SK-N-SH (cell line): ENCODE data around the gene SLC25A26. TPM values are rescaled to one million over a fixed set of nuclear protein-coding genes. Genes with fewer than 3 reads are reported as not detected.

Source experiments
- CTCF ChIA-PET: fragments of 300-600, 350-600 bp; formaldehyde crosslinking; extraction: SDS; loops from one replicate; lab custom pipeline; 2021; lab: Yijun Ruan, JAX
- POLR2A ChIA-PET: fragments of 350-600 bp; sonication (Branson Sonifier 250); formaldehyde crosslinking; extraction: SDS; loops from one replicate; lab custom pipeline; 2020; ENCODE audit warnings: antibody characterized with exemption, inconsistent platforms; lab: Yijun Ruan, JAX
- DNase-seq: peaks from one replicate; pipeline ENCODE4 v3.0.0; 2012
- H2AFZ ChIP-seq: fragments of 200-600 bp; sonication (generic); 2 replicates; pipeline ENCODE4 v1.8.1; 2016; ENCODE audit warnings: antibody characterized with exemption, mild to moderate bottlenecking, low read depth
- H3F3A ChIP-seq: fragments of 200-600 bp; sonication (generic); replicated peaks from 2 replicates; pipeline ENCODE3; 2016; ENCODE audit warnings: antibody characterized with exemption, mild to moderate bottlenecking; ENCODE audit not compliant: insufficient read depth
- H3K27ac ChIP-seq, 2 experiments: fragments of 200-500 bp in 1 of 2; fragments of 200-600 bp in 1 of 2; sonication (Bioruptor generic) in 1 of 2; sonication (generic), shearing (Covaris generic) in 1 of 2; 2 replicates each; pipeline versions ENCODE4 v1.5.1 to v1.6.1; 2014 to 2016; ENCODE audit warnings: low read depth in 2 of 2, inconsistent platforms in 1 of 2, low read length in 1 of 2, mild to moderate bottlenecking in 1 of 2, mixed read lengths in 1 of 2
- H3K27me3 ChIP-seq: fragments of 200-600 bp; sonication (generic), shearing (Covaris generic); 2 replicates; pipeline ENCODE4 v1.6.1; 2016; ENCODE audit warnings: mixed run types; ENCODE audit not compliant: insufficient read depth
- H3K36me3 ChIP-seq, 2 experiments: fragments of 200-500 bp in 1 of 2; fragments of 200-600 bp in 1 of 2; sonication (Bioruptor generic) in 1 of 2; sonication (generic) in 1 of 2; replicated peaks in 1 of 2; 2 replicates each; pipeline versions ENCODE3 to v1.5.1; 2014 to 2016; ENCODE audit warnings: low read length in 1 of 2, mild to moderate bottlenecking in 1 of 2; ENCODE audit not compliant: insufficient read depth in 2 of 2, control insufficient read depth in 1 of 2
- H3K4me1 ChIP-seq, 2 experiments: fragments of 200-500 bp in 1 of 2; fragments of 200-600 bp in 1 of 2; sonication (Bioruptor generic) in 1 of 2; sonication (generic), shearing (Covaris generic) in 1 of 2; 2 replicates each; pipeline versions ENCODE4 v1.5.1 to v1.6.1; 2014 to 2016; ENCODE audit warnings: low read depth in 1 of 2, low read length in 1 of 2, mixed run types in 1 of 2; ENCODE audit not compliant: insufficient read depth in 2 of 2, control insufficient read depth in 1 of 2
- H3K4me2 ChIP-seq: fragments of 200-600 bp; sonication (generic), shearing (Covaris generic); 2 replicates; pipeline ENCODE4 v1.6.1; 2017; ENCODE audit warnings: mixed run types
- H3K4me3 ChIP-seq, 2 experiments: fragments of 200-500 bp in 1 of 2; fragments of 200-600 bp in 1 of 2; sonication (Bioruptor generic) in 1 of 2; sonication (generic), shearing (Covaris generic) in 1 of 2; 2 replicates each; pipeline versions ENCODE4 v1.5.1 to v1.8.1; 2014 to 2016; ENCODE audit warnings: low read depth in 2 of 2, inconsistent platforms in 1 of 2, low read length in 1 of 2, mild to moderate bottlenecking in 1 of 2, mixed read lengths in 1 of 2, moderate library complexity in 1 of 2
- H3K79me2 ChIP-seq: fragments of 200-600 bp; sonication (generic); 2 replicates; pipeline ENCODE4 v1.8.1; 2017; ENCODE audit warnings: mild to moderate bottlenecking; ENCODE audit not compliant: insufficient read depth
- H3K9ac ChIP-seq: fragments of 200-600 bp; sonication (generic); 2 replicates; pipeline ENCODE4 v1.6.1; 2017; ENCODE audit warnings: mixed run types
- H3K9me2 ChIP-seq: fragments of 200-600 bp; sonication (generic); 2 replicates; pipeline ENCODE4 v1.6.1; 2017; ENCODE audit warnings: mixed run types
- H3K9me3 ChIP-seq: fragments of 200-600 bp; sonication (generic); 2 replicates; pipeline ENCODE4 v1.6.1; 2017; ENCODE audit warnings: mixed run types, mild to moderate bottlenecking, moderate library complexity
- H4K20me1 ChIP-seq: fragments of 200-600 bp; sonication (generic); 2 replicates; pipeline ENCODE4 v1.6.1; 2017; ENCODE audit warnings: mild to moderate bottlenecking, mixed run types; ENCODE audit not compliant: insufficient read depth
- FOSL2 ChIP-seq: IDR thresholded peaks from 2 replicates; pipeline ENCODE4 v1.4.0; 2012; ENCODE audit warnings: low read depth, mild to moderate bottlenecking, moderate library complexity, borderline replicate concordance
- JUND ChIP-seq: IDR thresholded peaks from 2 replicates; pipeline ENCODE4 v1.4.0; 2012
- MEF2A ChIP-seq: IDR thresholded peaks from 2 replicates; pipeline ENCODE4 v1.4.0; 2012; ENCODE audit warnings: low read depth, borderline replicate concordance
- MXI1 ChIP-seq: IDR thresholded peaks from 2 replicates; pipeline ENCODE4 v1.6.1; 2012; ENCODE audit warnings: mild to moderate bottlenecking, low read depth, low read length, improper control_type of control experiment
- NRF1 ChIP-seq: IDR thresholded peaks from 2 replicates; pipeline ENCODE4 v1.6.1; 2012; ENCODE audit warnings: low read depth, mild to moderate bottlenecking, low read length
- RAD21 ChIP-seq: IDR thresholded peaks from 2 replicates; pipeline ENCODE4 v1.6.1; 2012; ENCODE audit warnings: mild to moderate bottlenecking, low read length
- RFX5 ChIP-seq: IDR thresholded peaks from 2 replicates; pipeline ENCODE4 v1.6.1; 2012; ENCODE audit warnings: mild to moderate bottlenecking, improper control_type of control experiment, low read length
- SIN3A ChIP-seq: IDR thresholded peaks from 2 replicates; pipeline ENCODE4 v1.6.1; 2012; ENCODE audit warnings: low read depth, mild to moderate bottlenecking, low read length, moderate library complexity, borderline replicate concordance
- TAF1 ChIP-seq: IDR thresholded peaks from 2 replicates; pipeline ENCODE4 v1.6.1; 2012; ENCODE audit warnings: low read depth, mild to moderate bottlenecking, low read length, moderate library complexity, borderline replicate concordance
- TCF12 ChIP-seq: IDR thresholded peaks from 2 replicates; pipeline ENCODE4 v1.4.0; 2012
- WGBS: methylation state at CpG from one replicate; pipeline ENCODE4 v1.1.6; 2017; ENCODE audit warnings: low lambda C conversion rate; 5-methylcytosine and 5-hydroxymethylcytosine counted together
- polyA plus RNA-seq, 3 experiments: library from polyadenylated mRNA; depleted of rRNA; stranded (reverse); fragments of >200 nt; gene quantifications; 2 replicates each; pipeline ENCODE4 v1.2.3, GENCODE V29; 2012
- TF ChIP-seq, protein P1 (sequence below): fragments of 150-350 bp; IDR thresholded peaks from 2 replicates; pipeline ENCODE4 v1.6.1; 2017; ENCODE audit warnings: antibody characterized with exemption, low read length, low read depth, borderline replicate concordance
- TF ChIP-seq, protein P2 (sequence below): IDR thresholded peaks from 2 replicates; pipeline ENCODE4 v1.6.1; 2012; ENCODE audit warnings: mild to moderate bottlenecking, low read depth, low read length, moderate library complexity
- TF ChIP-seq, protein P3 (sequence below): IDR thresholded peaks from 2 replicates; pipeline ENCODE4 v1.4.0; 2012; ENCODE audit warnings: low read depth

Gene SLC25A26
- polyA plus RNA-seq, 1 of the 3 experiments (the other 2 are of a cell fraction) = 31.8 TPM

DNA sequence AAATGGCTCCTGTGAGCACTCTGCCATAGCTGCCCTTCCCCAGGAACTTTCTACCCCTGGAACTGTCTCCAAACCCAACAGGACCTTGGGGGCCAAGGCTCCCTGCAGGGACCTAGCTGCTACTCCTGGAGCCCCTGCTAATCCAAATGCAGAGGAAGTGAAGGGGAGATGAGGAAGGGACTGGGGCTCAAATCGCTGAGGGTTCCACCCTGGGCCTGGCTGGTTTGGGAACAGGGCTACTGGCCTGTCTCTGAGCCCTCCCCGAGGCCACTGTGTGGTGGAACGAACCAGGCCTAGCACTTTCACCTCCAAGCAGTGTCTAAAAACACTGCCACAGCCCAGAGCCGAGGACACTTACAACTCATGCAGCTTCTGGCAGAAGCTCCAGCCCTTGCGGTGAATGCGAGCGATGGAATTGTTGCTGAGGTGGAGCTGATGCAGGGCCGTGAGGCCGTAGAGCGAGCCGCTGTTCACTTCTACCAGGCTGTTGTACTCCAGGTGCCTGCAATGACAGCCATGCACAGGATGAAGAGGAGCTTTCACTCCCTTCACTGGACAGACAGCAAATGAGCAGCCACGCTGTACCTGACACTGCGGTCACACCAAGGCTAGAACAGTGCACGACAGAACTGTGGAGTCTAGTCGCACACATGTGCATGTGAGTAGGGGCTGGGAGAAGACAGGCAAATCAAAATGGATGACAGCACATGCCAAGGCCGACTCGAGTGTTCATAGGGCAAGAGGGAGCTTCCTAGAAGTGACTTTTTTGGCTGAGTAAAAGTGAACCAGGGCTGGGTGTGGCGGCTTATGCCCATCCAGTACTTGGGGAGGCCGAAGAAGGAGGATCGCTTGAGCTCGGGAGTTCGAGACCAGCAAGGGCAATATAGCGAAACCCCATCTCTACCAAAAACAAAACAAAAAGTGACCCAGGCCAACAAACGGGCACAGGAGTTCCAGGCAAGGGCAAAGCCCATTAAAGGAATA, 189.3 kb downstream of the SLC25A26 start:
- TF ChIP-seq FOSL2 (no peak), MEF2A (no peak), TCF12 (no peak)
- POLR2A ChIA-PET = no interaction called here
- H3K9ac ChIP-seq = no peak overlapping the region

GRCh38 chr3:66410976-66411375, 190.2 kb downstream of the SLC25A26 start:
- 93% methylated on average over 7 of the region's 7 CpGs for WGBS
- no peak overlapping the region for H2AFZ ChIP-seq
- no peaks in the 10 kb centered on the region for H3F3A ChIP-seq
- no peaks in the 10 kb centered on the region for H3K9me3 ChIP-seq
- no peaks in the 10 kb centered on the region for H4K20me1 ChIP-seq
- no peak overlapping the region for H3K4me2 ChIP-seq
- H3K27ac ChIP-seq = no peak overlapping the region
- TF ChIP-seq TAF1 (no peak), JUND (no peak), MXI1 (no peak)
- TF ChIP-seq, protein P1, sequence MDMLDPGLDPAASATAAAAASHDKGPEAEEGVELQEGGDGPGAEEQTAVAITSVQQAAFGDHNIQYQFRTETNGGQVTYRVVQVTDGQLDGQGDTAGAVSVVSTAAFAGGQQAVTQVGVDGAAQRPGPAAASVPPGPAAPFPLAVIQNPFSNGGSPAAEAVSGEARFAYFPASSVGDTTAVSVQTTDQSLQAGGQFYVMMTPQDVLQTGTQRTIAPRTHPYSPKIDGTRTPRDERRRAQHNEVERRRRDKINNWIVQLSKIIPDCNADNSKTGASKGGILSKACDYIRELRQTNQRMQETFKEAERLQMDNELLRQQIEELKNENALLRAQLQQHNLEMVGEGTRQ = no peak
- peaks cover 0 to under 1% of the 10 kb centered on the region in 2 experiments; a peak in 1 of 4 replicates for H3K4me1 ChIP-seq
- ChIA-PET CTCF (interaction anchor here (0.8 to 6.5 kb wide), 9 partner anchors 10 to 412 kb away, joined by 3 to 70 read pairs (median 3); no protein-coding TSS in a partner anchor), POLR2A (no interaction called here)
- H3K9ac ChIP-seq = no peak overlapping the region
- DNase-seq = no peak
- no peaks in the 10 kb centered on the region for H3K9me2 ChIP-seq
- no peaks in the 10 kb centered on the region for H3K27me3 ChIP-seq
- no peaks in the 10 kb centered on the region for H3K79me2 ChIP-seq
- H3K36me3 ChIP-seq = no peaks in the 10 kb centered on the region
- H3K4me3 ChIP-seq = no peak overlapping the region

More for the DNA sequence above, 189.3 kb downstream of the SLC25A26 start:
- Histone ChIP-seq H3K4me2 (no peak overlapping the region), H2AFZ (no peak overlapping the region), H3K27me3 (no peaks in the 10 kb centered on the region), H3K9me3 (no peaks in the 10 kb centered on the region), H3F3A (no peaks in the 10 kb centered on the region), H3K36me3 (no peaks in the 10 kb centered on the region), H3K9me2 (no peaks in the 10 kb centered on the region), H4K20me1 (no peaks in the 10 kb centered on the region), H3K79me2 (no peaks in the 10 kb centered on the region), H3K4me3 (no peak overlapping the region), H3K27ac (no peak overlapping the region), H3K4me1 (peaks cover 0 to 5% of the 10 kb centered on the region in 2 experiments; a peak in 2 of 4 replicates)
- no peak for DNase-seq
- CTCF ChIA-PET = interaction anchor here (0.8 to 6.5 kb wide), 12 partner anchors 9 to 409 kb away, joined by 3 to 70 read pairs (median 3); no protein-coding TSS in a partner anchor
- 90% methylated on average over 23 of the region's 24 CpGs for WGBS

GRCh38 chr3:66411474-66411873, 190.7 kb downstream of the SLC25A26 start:
- Histone ChIP-seq H3K9me2 (no peaks in the 10 kb centered on the region), H3K36me3 (no peaks in the 10 kb centered on the region), H3K79me2 (no peaks in the 10 kb centered on the region), H2AFZ (no peak overlapping the region), H3K4me2 (no peak overlapping the region), H4K20me1 (no peaks in the 10 kb centered on the region), H3F3A (no peaks in the 10 kb centered on the region), H3K4me1 (no peaks in the 10 kb centered on the region; a peak in 1 of 4 replicates), H3K27me3 (no peaks in the 10 kb centered on the region), H3K9me3 (no peaks in the 10 kb centered on the region), H3K27ac (no peak overlapping the region), H3K9ac (no peak overlapping the region), H3K4me3 (no peak overlapping the region)
- WGBS = 65% methylated on average over 8 of the region's 8 CpGs
- ChIA-PET CTCF (interaction anchor here (1.0 to 6.5 kb wide), 5 partner anchors 22 to 411 kb away, joined by 3 to 70 read pairs (median 3); no protein-coding TSS in a partner anchor), POLR2A (no interaction called here)
- DNase-seq = no peak
- TF ChIP-seq SIN3A (no peak), NRF1 (no peak), RFX5 (no peak), MXI1 (no peak), RAD21 (no peak)
- TF ChIP-seq, protein P2, sequence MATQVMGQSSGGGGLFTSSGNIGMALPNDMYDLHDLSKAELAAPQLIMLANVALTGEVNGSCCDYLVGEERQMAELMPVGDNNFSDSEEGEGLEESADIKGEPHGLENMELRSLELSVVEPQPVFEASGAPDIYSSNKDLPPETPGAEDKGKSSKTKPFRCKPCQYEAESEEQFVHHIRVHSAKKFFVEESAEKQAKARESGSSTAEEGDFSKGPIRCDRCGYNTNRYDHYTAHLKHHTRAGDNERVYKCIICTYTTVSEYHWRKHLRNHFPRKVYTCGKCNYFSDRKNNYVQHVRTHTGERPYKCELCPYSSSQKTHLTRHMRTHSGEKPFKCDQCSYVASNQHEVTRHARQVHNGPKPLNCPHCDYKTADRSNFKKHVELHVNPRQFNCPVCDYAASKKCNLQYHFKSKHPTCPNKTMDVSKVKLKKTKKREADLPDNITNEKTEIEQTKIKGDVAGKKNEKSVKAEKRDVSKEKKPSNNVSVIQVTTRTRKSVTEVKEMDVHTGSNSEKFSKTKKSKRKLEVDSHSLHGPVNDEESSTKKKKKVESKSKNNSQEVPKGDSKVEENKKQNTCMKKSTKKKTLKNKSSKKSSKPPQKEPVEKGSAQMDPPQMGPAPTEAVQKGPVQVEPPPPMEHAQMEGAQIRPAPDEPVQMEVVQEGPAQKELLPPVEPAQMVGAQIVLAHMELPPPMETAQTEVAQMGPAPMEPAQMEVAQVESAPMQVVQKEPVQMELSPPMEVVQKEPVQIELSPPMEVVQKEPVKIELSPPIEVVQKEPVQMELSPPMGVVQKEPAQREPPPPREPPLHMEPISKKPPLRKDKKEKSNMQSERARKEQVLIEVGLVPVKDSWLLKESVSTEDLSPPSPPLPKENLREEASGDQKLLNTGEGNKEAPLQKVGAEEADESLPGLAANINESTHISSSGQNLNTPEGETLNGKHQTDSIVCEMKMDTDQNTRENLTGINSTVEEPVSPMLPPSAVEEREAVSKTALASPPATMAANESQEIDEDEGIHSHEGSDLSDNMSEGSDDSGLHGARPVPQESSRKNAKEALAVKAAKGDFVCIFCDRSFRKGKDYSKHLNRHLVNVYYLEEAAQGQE = no peak
- TF ChIP-seq, protein P3, sequence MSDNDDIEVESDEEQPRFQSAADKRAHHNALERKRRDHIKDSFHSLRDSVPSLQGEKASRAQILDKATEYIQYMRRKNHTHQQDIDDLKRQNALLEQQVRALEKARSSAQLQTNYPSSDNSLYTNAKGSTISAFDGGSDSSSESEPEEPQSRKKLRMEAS = no peak
